Fibroblast of villous mesenchyme (primary cell): ENCODE data around the gene ANOS1. TPM values are rescaled to one million over a fixed set of nuclear protein-coding genes. Genes with fewer than 3 reads are reported as not detected.

Experiments used
- DNase-seq: peaks from one replicate; pipeline ENCODE4 v3.0.0-alpha.2; 2010; ENCODE audit warnings: low read depth
- H3K4me3 ChIP-seq: 2 replicates; pipeline ENCODE4 v1.5.1; 2011; ENCODE audit warnings: low read depth, mild to moderate bottlenecking, low read length
- total RNA-seq: library from RNA; depleted of rRNA; stranded (reverse); fragments of >200 nt; gene quantifications from 2 replicates; pipeline ENCODE4 v1.2.3, GENCODE V29; 2012
- TF ChIP-seq, protein P1 (sequence below): IDR thresholded peaks from 2 replicates; pipeline ENCODE4 v1.5.1; 2012; ENCODE audit warnings: low read depth, mild to moderate bottlenecking, low read length; ENCODE audit not compliant: insufficient read depth

The ANOS1 gene
- total RNA-seq, 1 donor, result 1.7 TPM

DNA sequence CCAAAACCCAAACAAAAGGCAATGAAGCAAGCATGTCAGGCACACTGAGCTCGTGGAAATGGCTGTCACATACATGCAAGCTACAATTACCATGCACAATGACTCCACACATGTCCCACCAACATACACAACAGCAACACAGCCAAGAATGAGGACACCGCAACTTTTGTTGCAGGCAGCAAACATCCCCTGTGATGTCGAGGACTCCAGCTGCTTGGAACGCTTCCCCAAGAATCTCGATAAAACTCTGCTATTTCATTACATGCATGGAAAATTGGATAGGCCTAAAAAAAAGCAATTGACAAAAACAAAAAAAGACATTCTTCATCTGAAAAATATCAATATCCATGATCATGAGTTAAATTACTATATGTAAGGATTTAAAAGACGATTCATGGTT lies 11.8 kb downstream of the ANOS1 start:
- TF ChIP-seq, protein P1, sequence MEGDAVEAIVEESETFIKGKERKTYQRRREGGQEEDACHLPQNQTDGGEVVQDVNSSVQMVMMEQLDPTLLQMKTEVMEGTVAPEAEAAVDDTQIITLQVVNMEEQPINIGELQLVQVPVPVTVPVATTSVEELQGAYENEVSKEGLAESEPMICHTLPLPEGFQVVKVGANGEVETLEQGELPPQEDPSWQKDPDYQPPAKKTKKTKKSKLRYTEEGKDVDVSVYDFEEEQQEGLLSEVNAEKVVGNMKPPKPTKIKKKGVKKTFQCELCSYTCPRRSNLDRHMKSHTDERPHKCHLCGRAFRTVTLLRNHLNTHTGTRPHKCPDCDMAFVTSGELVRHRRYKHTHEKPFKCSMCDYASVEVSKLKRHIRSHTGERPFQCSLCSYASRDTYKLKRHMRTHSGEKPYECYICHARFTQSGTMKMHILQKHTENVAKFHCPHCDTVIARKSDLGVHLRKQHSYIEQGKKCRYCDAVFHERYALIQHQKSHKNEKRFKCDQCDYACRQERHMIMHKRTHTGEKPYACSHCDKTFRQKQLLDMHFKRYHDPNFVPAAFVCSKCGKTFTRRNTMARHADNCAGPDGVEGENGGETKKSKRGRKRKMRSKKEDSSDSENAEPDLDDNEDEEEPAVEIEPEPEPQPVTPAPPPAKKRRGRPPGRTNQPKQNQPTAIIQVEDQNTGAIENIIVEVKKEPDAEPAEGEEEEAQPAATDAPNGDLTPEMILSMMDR, result no peak
- no peak for DNase-seq

DNA sequence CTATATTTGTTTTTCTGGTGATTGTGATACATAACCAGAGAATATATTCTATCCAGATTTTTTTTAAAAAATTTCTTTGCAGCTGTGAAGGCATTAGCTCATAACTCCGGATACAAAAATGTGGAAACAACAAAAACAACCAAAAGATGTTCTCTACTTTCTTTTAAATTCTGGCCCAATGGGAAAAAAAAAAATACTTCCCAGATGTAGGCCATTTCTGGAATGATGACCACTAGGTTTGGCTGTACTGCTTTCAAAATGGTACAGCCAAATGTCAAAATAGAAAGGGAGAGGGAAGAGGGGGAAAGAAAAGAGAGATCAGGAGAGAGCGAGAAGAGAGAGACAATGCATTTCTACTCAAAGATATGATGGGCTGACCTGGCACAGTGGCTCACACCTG lies 14.6 kb downstream of the ANOS1 start:
- TF ChIP-seq, protein P1, result no peak
- DNase-seq, result no peak
- no peak overlapping the region for H3K4me3 ChIP-seq

More for the DNA sequence above, 11.8 kb downstream of the ANOS1 start:
- no peak overlapping the region for H3K4me3 ChIP-seq

DNA sequence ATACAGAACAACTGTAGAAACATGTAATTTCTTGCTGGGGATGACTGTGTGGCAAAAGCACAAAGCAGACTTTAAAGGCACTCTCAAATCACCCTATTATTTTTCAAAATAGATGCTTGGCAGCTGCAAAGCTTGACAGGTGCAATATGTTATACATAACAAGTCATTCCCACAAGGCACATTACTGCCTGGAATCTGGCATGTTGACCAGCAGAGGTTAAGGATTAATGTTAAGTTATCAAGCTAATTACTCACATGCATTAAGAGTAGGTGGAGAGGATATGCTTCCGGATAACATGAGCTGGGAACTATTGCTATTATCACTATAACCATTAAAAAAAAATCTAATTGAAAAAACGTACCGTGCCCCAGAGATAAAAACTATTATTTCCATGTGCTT lies 17.8 kb downstream of the ANOS1 start:
- DNase-seq, result no peak
- TF ChIP-seq, protein P1, result no peak
- H3K4me3 ChIP-seq, result no peak overlapping the region

DNA sequence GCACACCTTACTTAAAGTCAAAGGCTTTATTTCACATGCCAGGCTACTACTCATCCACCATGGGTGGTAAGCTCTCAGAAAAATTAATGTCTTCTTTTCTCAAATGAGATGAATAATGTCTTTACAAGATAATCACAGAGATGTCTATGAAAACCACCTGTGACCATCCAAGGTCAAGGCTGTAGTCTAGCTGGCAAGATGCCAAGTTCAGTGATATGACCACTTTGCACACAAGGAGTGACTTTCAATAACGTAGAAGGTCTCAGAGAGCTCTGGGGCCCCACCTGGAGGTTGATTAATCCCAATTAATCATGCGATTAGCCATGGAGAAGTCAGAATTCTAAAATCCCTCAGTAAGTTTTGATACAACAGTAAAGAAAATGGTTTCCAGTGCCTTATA lies 20.5 kb downstream of the ANOS1 start:
- no peak for DNase-seq
- TF ChIP-seq, protein P1, result no peak
- H3K4me3 ChIP-seq, result no peak overlapping the region

DNA sequence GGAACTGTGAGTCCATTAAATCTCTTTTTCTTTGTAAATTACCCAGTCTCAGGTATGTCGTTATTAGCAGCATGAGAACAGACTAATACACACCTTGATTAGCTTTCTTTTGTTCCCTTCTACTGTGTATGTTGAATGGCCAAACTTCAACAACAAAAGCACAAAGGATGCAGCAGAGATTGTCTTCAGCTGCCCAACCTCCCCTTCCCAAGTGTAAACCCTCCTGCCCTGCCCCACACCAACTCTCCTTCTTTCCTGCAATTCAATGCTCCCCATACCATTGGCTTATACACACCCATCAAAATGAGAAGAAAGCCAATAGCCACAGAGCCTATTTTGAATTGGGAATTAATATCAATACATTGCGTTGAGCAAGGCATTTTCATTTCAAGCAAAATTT lies 27.8 kb downstream of the ANOS1 start:
- TF ChIP-seq, protein P1, result no peak
- no peak for DNase-seq
- H3K4me3 ChIP-seq, result no peak overlapping the region

DNA sequence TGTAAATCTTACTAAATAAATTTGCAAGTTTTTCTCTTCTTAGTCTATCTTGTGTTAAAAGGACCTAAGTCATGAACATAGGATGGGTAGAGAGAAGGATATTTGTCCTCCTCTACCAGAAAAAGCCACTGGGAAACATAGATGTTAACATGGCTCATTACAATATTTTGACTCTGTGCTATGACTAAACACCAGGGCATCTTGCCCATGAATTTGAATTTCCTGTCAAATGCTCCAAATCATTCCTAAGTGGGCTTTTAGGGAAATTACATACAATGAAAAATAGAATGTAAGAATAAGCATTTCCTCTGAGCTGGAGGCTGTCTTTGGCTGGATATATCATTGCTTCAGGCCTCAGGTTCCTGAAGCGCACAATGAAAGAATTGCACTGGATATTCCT lies 39.1 kb downstream of the ANOS1 start:
- TF ChIP-seq, protein P1, result no peak
- no peak for DNase-seq
- no peak overlapping the region for H3K4me3 ChIP-seq

DNA sequence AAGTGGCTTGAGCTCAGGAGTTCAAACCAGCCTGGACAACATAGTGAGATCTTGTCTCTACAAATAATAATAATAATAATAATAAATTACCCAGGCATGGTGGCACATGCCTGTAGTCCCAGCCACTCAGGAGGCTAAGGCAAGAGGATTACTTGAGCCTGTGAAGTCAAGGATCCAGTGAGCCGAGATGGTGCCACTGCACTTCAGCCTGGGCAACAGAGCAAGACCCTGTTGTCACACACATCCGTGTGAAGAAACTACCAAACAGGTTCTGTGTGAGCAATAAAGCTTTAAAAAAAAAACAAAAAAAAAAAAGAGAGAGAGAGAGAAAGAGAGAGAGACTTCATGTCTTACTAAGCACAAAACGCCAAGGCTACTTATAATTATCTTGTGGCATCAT lies 42.5 kb downstream of the ANOS1 start:
- TF ChIP-seq, protein P1, result no peak
- no peak for DNase-seq
- no peak overlapping the region for H3K4me3 ChIP-seq
